Measurements from ENCODE around the gene RRP15. TPM values are rescaled to one million over a fixed set of nuclear protein-coding genes. Genes with fewer than 3 reads are reported as not detected.
A peak's percentile ranks its signal among the peaks of the same experiment; 100 is the strongest.

RRP15 gene
- total RNA-seq, 1 experiment from 2014 or later = 36.0 TPM

GRCh38 chr1:218323568-218324225, 38.6 kb downstream of the RRP15 start:
- DNase-seq (ENCODE audit: low spot score) (no peak), ATAC-seq (peak; percentile 28; the same call in 1 of the 2 replicates)
- TF ChIP-seq NR3C1 (CRISPR knock-in tag; conservative IDR thresholded peaks at IDR 0.05; ENCODE audit: low read depth) (no peak), ZNF263 (CRISPR knock-in tag; IDR thresholded peaks at IDR 0.05; ENCODE audit: low read depth) (no peak), CREM (CRISPR knock-in tag; IDR thresholded peaks at IDR 0.05) (no peak), TEAD1 (CRISPR knock-in tag; IDR thresholded peaks at IDR 0.05) (no peak), RORB (CRISPR knock-in tag; IDR thresholded peaks at IDR 0.05) (no peak), AFF4 (CRISPR knock-in tag; IDR thresholded peaks at IDR 0.05; ENCODE audit: borderline replicate concordance) (no peak), MAX (CRISPR knock-in tag; IDR thresholded peaks at IDR 0.05) (no peak), TCF7 (CRISPR knock-in tag; IDR thresholded peaks at IDR 0.05; ENCODE audit: low read depth) (no peak), CDX4 (CRISPR knock-in tag; IDR thresholded peaks at IDR 0.05; ENCODE audit: borderline replicate concordance) (no peak), GABPB1 (CRISPR knock-in tag; IDR thresholded peaks at IDR 0.05) (no peak), ATF6 (CRISPR knock-in tag; IDR thresholded peaks at IDR 0.05) (no peak), ZNF396 (CRISPR knock-in tag; IDR thresholded peaks at IDR 0.05; ENCODE audit: borderline replicate concordance) (no peak), ARID4B (CRISPR knock-in tag; IDR thresholded peaks at IDR 0.05; ENCODE audit: borderline replicate concordance) (no peak), MLX (CRISPR knock-in tag; IDR thresholded peaks at IDR 0.05) (no peak), JAZF1 (CRISPR knock-in tag; IDR thresholded peaks at IDR 0.05) (no peak), USF2 (CRISPR knock-in tag; IDR thresholded peaks at IDR 0.05) (no peak)
- ChIA-PET CTCF (no interaction called here), POLR2A (no interaction called here)
- H3K4me3 Mint-ChIP-seq = no peak overlapping the region
- peaks cover 30% of the 10 kb centered on the region for H3K36me3 Mint-ChIP-seq
- H3K27ac Mint-ChIP-seq = no peak overlapping the region
- H3K4me1 Mint-ChIP-seq = no peaks in the 10 kb centered on the region
- peaks cover 2% of the 10 kb centered on the region; the same call in 1 of the 2 replicates for H3K9me3 Mint-ChIP-seq
- no peaks in the 10 kb centered on the region for H3K27me3 Mint-ChIP-seq (ENCODE audit: low read depth)

Data from WTC11 (cell line).